H1 (cell line): ENCODE data around the gene PDZK1IP1. TPM values are rescaled to one million over a fixed set of nuclear protein-coding genes. Genes with fewer than 3 reads are reported as not detected.

Experiments
- CTCF ChIA-PET: fragments of 300-600 bp; sonication (Branson Sonifier 250); formaldehyde crosslinking; loops from one replicate; lab custom pipeline; 2021; ENCODE audit not compliant: partially characterized antibody; lab: Charles Lee
- POLR2A ChIA-PET: fragments of 300-600 bp; sonication (Branson Sonifier 250); formaldehyde crosslinking; loops from one replicate; lab custom pipeline; 2021; ENCODE audit warnings: inconsistent platforms; ENCODE audit not compliant: partially characterized antibody; lab: Charles Lee
- DNase-seq, 2 experiments: peaks; one replicate each; pipeline versions ENCODE4 v3.0.0 to v3.0.0-alpha.2; 2010 to 2022; ENCODE audit warnings: low spot score in 2 of 2, low read depth in 1 of 2, mixed read lengths in 1 of 2
- FAIRE-seq: peaks from 2 replicates; lab custom pipeline; 2011; peaks lifted over from hg19 to GRCh38; lab: Jason Lieb, UNC
- H2AFZ ChIP-seq: 2 replicates; pipeline ENCODE4 v1.8.1; 2012; ENCODE audit warnings: low read length, inconsistent platforms
- H2AK5ac ChIP-seq: 2 replicates; pipeline ENCODE4 v1.6.1; 2013; ENCODE audit warnings: low read depth, low read length
- H2BK120ac ChIP-seq: replicated peaks from 2 replicates; pipeline ENCODE3; 2013; ENCODE audit warnings: low read depth, low read length, inconsistent platforms
- H2BK12ac ChIP-seq: 2 replicates; pipeline ENCODE4 v1.6.1; 2013; ENCODE audit warnings: low read depth, low read length
- H2BK15ac ChIP-seq: 2 replicates; pipeline ENCODE4 v1.6.1; 2013; ENCODE audit warnings: low read length
- H2BK20ac ChIP-seq: 2 replicates; pipeline ENCODE4 v1.6.1; 2013; ENCODE audit warnings: low read length
- H2BK5ac ChIP-seq: 2 replicates; pipeline ENCODE4 v1.6.1; 2013; ENCODE audit warnings: low read depth, low read length
- H3K14ac ChIP-seq: 2 replicates; pipeline ENCODE4 v1.6.1; 2013; ENCODE audit warnings: inconsistent platforms; ENCODE audit not compliant: insufficient read length
- H3K18ac ChIP-seq: 2 replicates; pipeline ENCODE4 v1.6.1; 2013; ENCODE audit warnings: low read length; ENCODE audit errors: extremely low read depth
- H3K23ac ChIP-seq: 2 replicates; pipeline ENCODE4 v1.6.1; 2013; ENCODE audit warnings: inconsistent platforms; ENCODE audit not compliant: insufficient read length
- H3K23me2 ChIP-seq: 2 replicates; pipeline ENCODE4 v1.6.1; 2013; ENCODE audit warnings: low read depth, low read length
- H3K27ac ChIP-seq: 2 replicates; pipeline ENCODE4 v1.6.1; 2011; ENCODE audit warnings: low read depth, low read length, inconsistent platforms
- H3K27me3 ChIP-seq, 4 experiments: replicated peaks in 1 of 4; 1 replicate in 1 of 4; 2 replicates in 3 of 4; pipeline versions ENCODE4 v1.6.1 to v1.8.1; 2011 to 2013; ENCODE audit warnings: low read length in 3 of 4, mild to moderate bottlenecking in 3 of 4, inconsistent platforms in 2 of 4, mixed read lengths in 2 of 4, moderate library complexity in 1 of 4; ENCODE audit not compliant: control insufficient read depth in 3 of 4, insufficient read depth in 3 of 4; ENCODE audit errors: extremely low read depth in 1 of 4
- H3K36me3 ChIP-seq, 4 experiments: 2 replicates each; pipeline versions ENCODE4 v1.6.1 to v1.8.1; 2011 to 2013; ENCODE audit warnings: mild to moderate bottlenecking in 4 of 4, low read length in 3 of 4, moderate library complexity in 2 of 4, control low read depth in 1 of 4, inconsistent platforms in 1 of 4; ENCODE audit not compliant: insufficient read depth in 4 of 4, control insufficient read depth in 2 of 4
- H3K4ac ChIP-seq: replicated peaks from 2 replicates; pipeline ENCODE3; 2013; ENCODE audit warnings: low read length, low read depth, mixed read lengths, inconsistent platforms; ENCODE audit not compliant: insufficient read length
- H3K4me1 ChIP-seq, 4 experiments: replicated peaks in 1 of 4; 1 replicate in 1 of 4; 2 replicates in 3 of 4; pipeline versions ENCODE4 v1.6.1 to v1.8.1; 2011 to 2013; ENCODE audit warnings: low read length in 3 of 4, inconsistent platforms in 2 of 4, mixed read lengths in 1 of 4; ENCODE audit not compliant: insufficient read depth in 4 of 4, control insufficient read depth in 3 of 4
- H3K4me2 ChIP-seq, 2 experiments: 2 replicates each; pipeline versions ENCODE4 v1.6.1 to v1.8.1; 2011 to 2013; ENCODE audit warnings: low read depth in 2 of 2, low read length in 2 of 2, control low read depth in 1 of 2, inconsistent platforms in 1 of 2, mild to moderate bottlenecking in 1 of 2; ENCODE audit not compliant: insufficient read depth in 1 of 2
- H3K4me3 ChIP-seq, 4 experiments: fragments of 200-600, 300-600 bp in 1 of 4; sonication (generic), shearing (Covaris generic), sonication (Bioruptor Twin) in 1 of 4; 2 replicates each; pipeline versions ENCODE4 v1.5.1 to v1.8.1; 2011 to 2016; ENCODE audit warnings: low read length in 4 of 4, low read depth in 3 of 4, control low read depth in 2 of 4, inconsistent platforms in 2 of 4, mild to moderate bottlenecking in 2 of 4, mixed read lengths in 1 of 4, moderate library complexity in 1 of 4; ENCODE audit not compliant: insufficient read depth in 2 of 4; ENCODE audit errors: extremely low read depth in 1 of 4
- H3K56ac ChIP-seq: replicated peaks from 2 replicates; pipeline ENCODE3; 2013; ENCODE audit warnings: low read depth, mild to moderate bottlenecking, mixed read lengths, low read length, inconsistent platforms; ENCODE audit not compliant: insufficient read length
- H3K79me1 ChIP-seq: 2 replicates; pipeline ENCODE4 v1.6.1; 2013; ENCODE audit warnings: low read depth, low read length, control low read depth
- H3K79me2 ChIP-seq, 2 experiments: 2 replicates each; pipeline versions ENCODE4 v1.6.1 to v1.8.1; 2012 to 2013; ENCODE audit warnings: low read length in 2 of 2, mild to moderate bottlenecking in 2 of 2, inconsistent platforms in 1 of 2; ENCODE audit not compliant: insufficient read depth in 2 of 2, control insufficient read depth in 1 of 2
- H3K9ac ChIP-seq, 4 experiments: replicated peaks in 1 of 4; 1 replicate in 1 of 4; 2 replicates in 3 of 4; pipeline versions ENCODE4 v1.6.1 to v1.8.1; 2011 to 2013; ENCODE audit warnings: low read depth in 3 of 4, low read length in 3 of 4, control low read depth in 2 of 4, mild to moderate bottlenecking in 2 of 4, moderate library complexity in 2 of 4, inconsistent platforms in 1 of 4; ENCODE audit errors: extremely low read depth in 1 of 4
- H3K9me3 ChIP-seq, 2 experiments: 2 replicates each; pipeline versions ENCODE4 v1.6.1 to v1.8.1; 2012 to 2013; ENCODE audit warnings: mild to moderate bottlenecking in 2 of 2, moderate library complexity in 2 of 2, control low read depth in 1 of 2, inconsistent platforms in 1 of 2, low read depth in 1 of 2, low read length in 1 of 2, mixed read lengths in 1 of 2; ENCODE audit not compliant: insufficient read depth in 2 of 2
- H4K20me1 ChIP-seq, 2 experiments: replicated peaks in 1 of 2; 2 replicates each; pipeline versions ENCODE3 to v1.8.1; 2011 to 2013; ENCODE audit warnings: inconsistent platforms in 2 of 2, low read length in 2 of 2, mild to moderate bottlenecking in 1 of 2; ENCODE audit not compliant: insufficient read depth in 2 of 2, control insufficient read depth in 1 of 2
- H4K5ac ChIP-seq: 2 replicates; pipeline ENCODE4 v1.6.1; 2013; ENCODE audit warnings: low read length, low read depth, mixed read lengths, inconsistent platforms; ENCODE audit not compliant: insufficient read length
- H4K8ac ChIP-seq: 2 replicates; pipeline ENCODE4 v1.8.0; 2013; ENCODE audit warnings: mild to moderate bottlenecking, moderate library complexity, low read length, inconsistent platforms; ENCODE audit not compliant: insufficient read depth; ENCODE audit errors: extremely low read depth
- H4K91ac ChIP-seq: replicated peaks from 2 replicates; pipeline ENCODE3; 2013; ENCODE audit warnings: low read length, mixed read lengths, inconsistent platforms; ENCODE audit not compliant: insufficient read length
- BACH1 ChIP-seq: IDR thresholded peaks from 2 replicates; pipeline ENCODE4 v1.6.1; 2012; ENCODE audit warnings: low read length, improper control_type of control experiment
- MAX ChIP-seq: IDR thresholded peaks from 2 replicates; pipeline ENCODE4 v1.6.1; 2012; ENCODE audit warnings: inconsistent platforms
- PHF8 ChIP-seq: fragments of 200-600 bp; sonication (generic); conservative IDR thresholded peaks from 2 replicates; pipeline ENCODE4 v1.7.1; 2012; ENCODE audit warnings: low read depth, mild to moderate bottlenecking, inconsistent platforms, low read length, moderate library complexity
- RNF2 ChIP-seq: fragments of 200-900, 300-1000 bp; sonication (generic); IDR thresholded peaks from 2 replicates; pipeline ENCODE4 v1.7.1; 2016; ENCODE audit warnings: borderline replicate concordance, low read depth, mild to moderate bottlenecking, antibody characterized with exemption, low read length; ENCODE audit not compliant: poor library complexity, severe bottlenecking; ENCODE audit errors: missing control alignments
- SIN3A ChIP-seq, 2 experiments: IDR thresholded peaks in 1 of 2; conservative IDR thresholded peaks in 1 of 2; 2 replicates each; pipeline ENCODE4 v1.6.1; 2011 to 2012; ENCODE audit warnings: low read length in 2 of 2, improper control_type of control experiment in 1 of 2, low read depth in 1 of 2, mild to moderate bottlenecking in 1 of 2
- SIRT6 ChIP-seq: IDR thresholded peaks from one replicate; pipeline ENCODE4 v1.7.1; 2012; ENCODE audit warnings: low read length, inconsistent platforms
- SIX5 ChIP-seq: IDR thresholded peaks from 2 replicates; pipeline ENCODE4 v1.6.1; 2011; ENCODE audit warnings: mild to moderate bottlenecking, low read depth, low read length
- SP2 ChIP-seq: IDR thresholded peaks from 2 replicates; pipeline ENCODE4 v1.6.1; 2012; ENCODE audit warnings: mild to moderate bottlenecking, low read length, inconsistent platforms
- TAF1 ChIP-seq: IDR thresholded peaks from 2 replicates; pipeline ENCODE4 v1.6.1; 2011; ENCODE audit warnings: mild to moderate bottlenecking, low read depth, low read length
- WGBS, 2 experiments: shearing (Covaris generic) in 1 of 2; methylation state at CpG; one replicate each; pipeline versions ENCODE4 v1.1.6 to v1.1.7; 2013 to 2015; ENCODE audit warnings: low lambda C conversion rate in 2 of 2, mixed read lengths in 2 of 2, inconsistent platforms in 1 of 2, low coverage in 1 of 2, missing lambda C conversion rate in 1 of 2; ENCODE audit not compliant: insufficient replicate concordance in 2 of 2, insufficient coverage in 1 of 2, insufficient read length in 1 of 2; ENCODE audit errors: extremely low coverage in 1 of 2, missing lambda C conversion rate in 1 of 2; 5-methylcytosine and 5-hydroxymethylcytosine counted together
- polyA plus RNA-seq, 7 experiments: library from polyadenylated mRNA; depleted of rRNA in 3 of 7; stranded (reverse) in 5 of 7; unstranded in 2 of 7; fragments of >200 nt in 5 of 7; fragments of 200-250 nt in 2 of 7; gene quantifications; 1 replicate in 5 of 7; 2 replicates in 1 of 7; 4 replicates in 1 of 7; pipeline versions ENCODE4 v1.2.1 to v1.2.3, GENCODE V29; 2011 to 2013; ENCODE audit warnings: missing spikeins in 2 of 7, mixed read lengths in 2 of 7
- total RNA-seq: library from RNA; stranded (reverse); fragmentation: NEBNext Ultra II Directional; extraction: Animal tissue kit (Norgen Biotek cat#: 25700); gene quantifications from 2 replicates; pipeline ENCODE4 v1.2.1, GENCODE V29; 2021

PDZK1IP1 gene
- total and polyA plus RNA-seq, 2 of the 8 experiments (the other 6 are each of a cell fraction or from before 2014, with no cell fraction given): 0.17 TPM; not detected in 1

GRCh38 chr1:47219590-47220220 lies 29.9 kb upstream of the PDZK1IP1 start:
- no peak overlapping the region for H3K4ac ChIP-seq
- no peak overlapping the region for H4K8ac ChIP-seq
- POLR2A ChIA-PET: no interaction called here
- no peaks in the 10 kb centered on the region for H3K79me1 ChIP-seq
- H3K36me3 ChIP-seq: no peaks in the 10 kb centered on the region
- H3K79me2 ChIP-seq: no peaks in the 10 kb centered on the region
- peaks cover 36 to 60% (median 51%) of the 10 kb centered on the region in 4 experiments for H3K27me3 ChIP-seq
- no peak overlapping the region for H2BK12ac ChIP-seq
- H2AFZ ChIP-seq: no peak overlapping the region
- H2BK120ac ChIP-seq: no peak overlapping the region
- no peak overlapping the region for H3K9ac ChIP-seq
- no peak overlapping the region for H3K23ac ChIP-seq
- no peak overlapping the region for H2BK15ac ChIP-seq
- H3K56ac ChIP-seq: no peak overlapping the region
- H3K23me2 ChIP-seq: peaks cover 3% of the 10 kb centered on the region; the same call in 1 of the 2 replicates
- no peak overlapping the region for H3K18ac ChIP-seq
- peaks cover 2 to 7% of the 10 kb centered on the region in 2 experiments for H4K20me1 ChIP-seq
- no peaks in the 10 kb centered on the region for H3K9me3 ChIP-seq
- DNase-seq (no peak), FAIRE-seq (no peak)
- no peak overlapping the region for H4K91ac ChIP-seq
- no peak overlapping the region for H2AK5ac ChIP-seq
- no peak overlapping the region for H3K14ac ChIP-seq
- CTCF ChIA-PET: interaction anchor here (0.8 to 1.9 kb wide), 6 partner anchors 9 to 28 kb away, joined by 3 to 8 read pairs (median 3); no protein-coding TSS in a partner anchor
- TF ChIP-seq SIRT6: no peak
- TF ChIP-seq PHF8: no peak
- TF ChIP-seq SIX5: no peak
- TF ChIP-seq RNF2: no peak
- no peak for TF ChIP-seq BACH1
- no peak for TF ChIP-seq SIN3A (conservative IDR thresholded peaks at IDR 0.05 in 1 of 2, IDR thresholded peaks at IDR 0.05 in 1 of 2; ENCODE audit: low read depth in 1 of 2, low read length in 2 of 2)
- no peak for TF ChIP-seq MAX
- TF ChIP-seq SP2: no peak
- TF ChIP-seq TAF1: no peak
- no peak overlapping the region for H2BK5ac ChIP-seq
- no peak overlapping the region for H2BK20ac ChIP-seq
- H4K5ac ChIP-seq: no peak overlapping the region
- no peak overlapping the region for H3K27ac ChIP-seq
- 88% methylated on average over 21 of the region's 29 CpGs; no CpG with 5 or more reads in 1 of the 2 experiments for WGBS, 2 experiments
- H3K4me2 ChIP-seq: no peak overlapping the region
- peaks cover 0 to 9% (median 8%) of the 10 kb centered on the region in 4 experiments; a peak in 6 of 7 replicates for H3K4me1 ChIP-seq
- H3K4me3 ChIP-seq: no peak overlapping the region
